Activated B cell treated with CpG ODN at 0.5 μM for 24 hours (primary cell): ENCODE data around the gene RNF224. TPM values are rescaled to one million over a fixed set of nuclear protein-coding genes. Genes with fewer than 3 reads are reported as not detected.
A peak's percentile ranks its signal among the peaks of the same experiment; 100 is the strongest.

Experiments
- ATAC-seq: fragments of 200-7000 bp; cut with Tn5 transposase; one replicate; pipeline ENCODE4 v1.10.0; 2021; ENCODE audit warnings: low read depth, mild to moderate bottlenecking, moderate library complexity
- CTCF ChIA-PET: fragments of 350-600 bp; sonication (Branson Sonifier 250); formaldehyde crosslinking; loops from one replicate; lab custom pipeline; 2021; ENCODE audit warnings: antibody characterized with exemption; lab: Charles Lee
- POLR2A ChIA-PET: fragments of 350-600 bp; sonication (Branson Sonifier 250); formaldehyde crosslinking; loops from one replicate; lab custom pipeline; 2021; ENCODE audit warnings: antibody characterized with exemption; lab: Charles Lee
- DNase-seq: peaks from one replicate; pipeline ENCODE4 v3.0.0; 2022
- H3K27ac Mint-ChIP-seq: one replicate; pipeline ENCODE4 v1.8.0; 2020; ENCODE audit warnings: mixed read lengths
- H3K27me3 Mint-ChIP-seq: one replicate; pipeline ENCODE4 v1.8.0; 2021; ENCODE audit warnings: mixed read lengths
- H3K36me3 Mint-ChIP-seq: one replicate; pipeline ENCODE4 v1.8.0; 2021; ENCODE audit warnings: low read depth, mixed read lengths
- H3K4me1 Mint-ChIP-seq: one replicate; pipeline ENCODE4 v1.8.0; 2021; ENCODE audit warnings: mixed read lengths
- H3K4me3 Mint-ChIP-seq: one replicate; pipeline ENCODE4 v1.8.0; 2020; ENCODE audit warnings: mild to moderate bottlenecking, mixed read lengths
- H3K9me3 Mint-ChIP-seq: one replicate; pipeline ENCODE4 v1.8.0; 2020; ENCODE audit warnings: mixed read lengths
- intact Hi-C: fragments of 100-400 bp; cut with micrococcal nuclease; formaldehyde crosslinking; loops from one replicate; pipeline ENCODE4 v1.15.1; 2024
- total RNA-seq: library from RNA; stranded (reverse); gene quantifications from 2 replicates; pipeline ENCODE4 v1.2.3, GENCODE V29; 2022
- TF ChIP-seq, protein P1 (sequence below): fragments of 200-600 bp; IDR thresholded peaks from one replicate; pipeline ENCODE4 v1.8.0; 2022; ENCODE audit warnings: antibody characterized with exemption, mild to moderate bottlenecking

RNF224 gene
- total RNA-seq, 1 donor from 2014 or later, result not detected

DNA sequence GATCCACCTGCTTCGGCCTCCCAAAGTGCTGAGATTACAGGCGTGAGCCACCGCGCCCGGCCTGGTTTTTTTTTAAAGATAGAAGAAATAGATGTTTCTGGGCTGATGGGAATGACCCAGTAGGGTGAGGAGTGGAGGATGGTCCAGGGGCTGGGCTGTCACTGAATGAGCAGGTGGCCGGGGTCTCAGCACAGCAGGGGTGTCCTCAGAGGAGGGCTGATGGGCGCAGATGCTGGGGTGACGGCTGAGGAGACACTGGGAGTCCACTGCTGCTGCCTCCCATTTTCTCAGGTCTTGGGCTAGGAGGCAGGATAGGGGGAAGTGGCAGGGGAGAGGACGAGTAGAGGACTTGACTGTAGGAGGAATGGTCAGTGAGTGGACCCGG lies 47.9 kb downstream of the RNF224 start:
- ATAC-seq (no peak), DNase-seq (no peak)
- intact Hi-C loops, result loop anchor here (5.0 kb wide), 1 partner anchor 148 kb away; no protein-coding TSS in a partner anchor
- Mint-ChIP-seq H3K4me1 (peaks cover 45% of the 10 kb centered on the region), H3K9me3 (no peaks in the 10 kb centered on the region), H3K27me3 (no peaks in the 10 kb centered on the region), H3K27ac (peak overlapping the region; percentile 75), H3K4me3 (peak overlapping the region; percentile 11), H3K36me3 (peaks cover 7% of the 10 kb centered on the region)
- ChIA-PET CTCF (no interaction called here), POLR2A (interaction anchor here (0.5 to 3.3 kb wide), 3 partner anchors 21 to 74 kb away, joined by 3 to 16 read pairs (median 4); partner anchors contain the start of gene TUBB4B)
- TF ChIP-seq, protein P1, sequence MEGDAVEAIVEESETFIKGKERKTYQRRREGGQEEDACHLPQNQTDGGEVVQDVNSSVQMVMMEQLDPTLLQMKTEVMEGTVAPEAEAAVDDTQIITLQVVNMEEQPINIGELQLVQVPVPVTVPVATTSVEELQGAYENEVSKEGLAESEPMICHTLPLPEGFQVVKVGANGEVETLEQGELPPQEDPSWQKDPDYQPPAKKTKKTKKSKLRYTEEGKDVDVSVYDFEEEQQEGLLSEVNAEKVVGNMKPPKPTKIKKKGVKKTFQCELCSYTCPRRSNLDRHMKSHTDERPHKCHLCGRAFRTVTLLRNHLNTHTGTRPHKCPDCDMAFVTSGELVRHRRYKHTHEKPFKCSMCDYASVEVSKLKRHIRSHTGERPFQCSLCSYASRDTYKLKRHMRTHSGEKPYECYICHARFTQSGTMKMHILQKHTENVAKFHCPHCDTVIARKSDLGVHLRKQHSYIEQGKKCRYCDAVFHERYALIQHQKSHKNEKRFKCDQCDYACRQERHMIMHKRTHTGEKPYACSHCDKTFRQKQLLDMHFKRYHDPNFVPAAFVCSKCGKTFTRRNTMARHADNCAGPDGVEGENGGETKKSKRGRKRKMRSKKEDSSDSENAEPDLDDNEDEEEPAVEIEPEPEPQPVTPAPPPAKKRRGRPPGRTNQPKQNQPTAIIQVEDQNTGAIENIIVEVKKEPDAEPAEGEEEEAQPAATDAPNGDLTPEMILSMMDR, result no peak

DNA sequence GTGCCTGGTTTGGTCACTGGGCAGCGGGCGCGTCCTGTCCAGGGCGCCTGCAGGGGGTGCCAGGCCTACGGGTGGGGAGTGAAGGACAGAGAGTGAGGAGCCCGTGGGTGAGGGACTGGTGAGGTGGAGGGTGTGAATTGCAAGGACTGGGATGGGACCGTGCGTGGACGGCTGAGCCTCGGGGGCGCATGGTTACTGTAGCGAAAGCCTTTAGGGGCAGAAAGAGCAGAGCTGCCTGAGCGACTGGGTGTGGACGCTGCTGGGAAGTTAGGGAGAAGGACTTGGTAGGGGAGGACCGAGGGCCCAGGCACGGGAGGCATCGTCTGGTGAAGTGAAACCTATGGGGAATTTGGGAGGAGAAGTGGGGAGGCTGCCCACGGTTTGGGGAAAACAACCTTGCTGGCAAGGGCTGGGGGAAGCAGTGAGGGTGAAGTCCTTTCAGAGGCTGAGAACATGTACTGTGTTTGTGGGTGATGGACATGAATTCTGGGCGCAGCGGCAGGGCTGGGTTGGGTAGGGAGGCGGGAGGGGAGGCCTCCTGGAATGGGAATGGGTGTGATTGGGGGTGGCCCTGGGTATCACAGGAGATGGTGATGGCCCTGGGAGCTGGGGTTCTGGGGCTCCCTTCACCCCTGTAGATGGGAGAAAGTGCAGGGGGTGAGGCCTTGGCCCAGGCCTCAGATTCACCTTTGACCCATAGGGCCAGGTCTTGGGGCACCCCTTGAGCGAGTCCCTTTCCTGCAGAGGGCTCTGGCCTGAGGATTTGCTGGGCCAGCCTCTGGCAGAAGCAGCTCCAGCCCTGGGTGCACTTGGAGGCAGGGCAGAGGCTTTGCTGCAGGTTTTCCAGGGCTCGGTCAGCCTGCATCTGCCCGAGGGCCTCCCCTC lies 48.5 kb downstream of the RNF224 start:
- intact Hi-C loops, result loop anchor here (2.0 to 5.0 kb wide), 2 partner anchors 35 to 149 kb away; partner anchors contain the start of gene TUBB4B
- ATAC-seq (no peak), DNase-seq (no peak)
- Mint-ChIP-seq H3K9me3 (no peaks in the 10 kb centered on the region), H3K36me3 (peaks cover 7% of the 10 kb centered on the region), H3K27me3 (no peaks in the 10 kb centered on the region), H3K4me1 (peaks cover 47% of the 10 kb centered on the region), H3K4me3 (peak overlapping the region; percentile 11), H3K27ac (peak overlapping the region; percentile 75)
- ChIA-PET POLR2A (interaction anchor here (0.8 to 2.7 kb wide), 5 partner anchors 21 to 187 kb away, joined by 3 to 32 read pairs (median 9); partner anchors contain the start of genes NELFB and TUBB4B), CTCF (no interaction called here)
- TF ChIP-seq, protein P1, result no peak

GRCh38 chr9:137276473-137277328 lies 49.4 kb downstream of the RNF224 start:
- no peaks in the 10 kb centered on the region for H3K9me3 Mint-ChIP-seq
- H3K4me1 Mint-ChIP-seq, result peaks cover 40% of the 10 kb centered on the region
- ChIA-PET POLR2A (interaction anchor here (0.8 to 2.7 kb wide), 16 partner anchors 8 to 342 kb away, joined by 3 to 32 read pairs (median 5); partner anchors contain the start of genes EHMT1, NELFB, NRARP and SSNA1), CTCF (interaction anchor here (0.7 to 0.8 kb wide), 2 partner anchors 26 to 169 kb away, joined by 3 read pairs; partner anchors contain the start of gene NRARP)
- no peak for DNase-seq
- peak; percentile 25 for ATAC-seq
- peak overlapping the region; percentile 85 for H3K4me3 Mint-ChIP-seq
- H3K27ac Mint-ChIP-seq, result peak overlapping the region; percentile 93
- H3K27me3 Mint-ChIP-seq, result no peaks in the 10 kb centered on the region
- peaks cover 4% of the 10 kb centered on the region for H3K36me3 Mint-ChIP-seq
- TF ChIP-seq, protein P1, result no peak
- intact Hi-C loops, result loop anchor here (2.0 to 5.0 kb wide), 2 partner anchors 36 to 149 kb away; partner anchors contain the start of gene TUBB4B

GRCh38 chr9:137277329-137278041 lies 50.2 kb downstream of the RNF224 start, which contains the start of gene TOR4A:
TOR4A (plus strand) TSS chr9:137277726; CDS start chr9:137278690, 964 bp downstream.
- intact Hi-C loops, result loop anchor here (2.0 to 5.0 kb wide), 2 partner anchors 37 to 150 kb away; partner anchors contain the start of gene TUBB4B
- H3K27ac Mint-ChIP-seq, result peak within 1 kb of the TSS; percentile 93
- DNase-seq (peak; percentile 61), ATAC-seq (peak; percentile 70)
- H3K4me1 Mint-ChIP-seq, result peaks cover 47% of the 10 kb centered on the region
- TF ChIP-seq, protein P1, result no peak
- no peaks in the 10 kb centered on the region for H3K9me3 Mint-ChIP-seq
- H3K27me3 Mint-ChIP-seq, result no peaks in the 10 kb centered on the region
- peaks cover 5% of the 10 kb centered on the region for H3K36me3 Mint-ChIP-seq
- ChIA-PET POLR2A (interaction anchor here (0.6 to 2.7 kb wide), 19 partner anchors 9 to 550 kb away, joined by 3 to 32 read pairs (median 5); partner anchors contain the start of genes EHMT1, NELFB, NRARP and SSNA1), CTCF (interaction anchor here (0.7 to 0.8 kb wide), 2 partner anchors 25 to 168 kb away, joined by 3 read pairs; partner anchors contain the start of gene NRARP)
- peak within 1 kb of the TSS; percentile 85 for H3K4me3 Mint-ChIP-seq
